ENCODE data around the gene CCDC83. TPM values are rescaled to one million over a fixed set of nuclear protein-coding genes. Genes with fewer than 3 reads are reported as not detected.

The CCDC83 gene
- total RNA-seq, 1 donor: not detected

- no peak for DNase-seq (ENCODE audit: low read depth)
- TF ChIP-seq CTCF (IDR thresholded peaks at IDR 0.05; ENCODE audit: insufficient read depth, low read length): no peak
- H3K4me3 ChIP-seq (ENCODE audit: low read depth, low read length): no peak overlapping the region
Observed at GRCh38 chr11:85945788-85946187, 90.6 kb downstream of the CCDC83 start.

- no peak for DNase-seq (ENCODE audit: low read depth)
- TF ChIP-seq CTCF (IDR thresholded peaks at IDR 0.05; ENCODE audit: insufficient read depth, low read length): no peak
- H3K4me3 ChIP-seq (ENCODE audit: low read depth, low read length): no peak overlapping the region
Observed at GRCh38 chr11:85946221-85946620, 91.0 kb downstream of the CCDC83 start.

GRCh38 chr11:85947431-85948272 lies 92.5 kb downstream of the CCDC83 start:
- DNase-seq (ENCODE audit: low read depth): peak; percentile 94
- H3K4me3 ChIP-seq (ENCODE audit: low read depth, low read length): no peak overlapping the region
- no peak for TF ChIP-seq CTCF (IDR thresholded peaks at IDR 0.05; ENCODE audit: insufficient read depth, low read length)

- no peak for DNase-seq (ENCODE audit: low read depth)
- H3K4me3 ChIP-seq (ENCODE audit: low read depth, low read length): no peak overlapping the region
- no peak for TF ChIP-seq CTCF (IDR thresholded peaks at IDR 0.05; ENCODE audit: insufficient read depth, low read length)
Observed at GRCh38 chr11:85948884-85949283, 93.7 kb downstream of the CCDC83 start.

GRCh38 chr11:85949798-85950197 lies 94.6 kb downstream of the CCDC83 start:
- no peak for DNase-seq (ENCODE audit: low read depth)
- TF ChIP-seq CTCF (IDR thresholded peaks at IDR 0.05; ENCODE audit: insufficient read depth, low read length): no peak

GRCh38 chr11:85950317-85951048 lies 95.3 kb downstream of the CCDC83 start:
- TF ChIP-seq CTCF (IDR thresholded peaks at IDR 0.05; ENCODE audit: insufficient read depth, low read length): no peak
- no peak overlapping the region for H3K4me3 ChIP-seq (ENCODE audit: low read depth, low read length)
- DNase-seq (ENCODE audit: low read depth): no peak

More at GRCh38 chr11:85949798-85950197, 94.6 kb downstream of the CCDC83 start:
- H3K4me3 ChIP-seq (ENCODE audit: low read depth, low read length): no peak overlapping the region
